Calu3 (cell line): ENCODE results near the gene IGFBP1. TPM values are rescaled to one million over a fixed set of nuclear protein-coding genes. Genes with fewer than 3 reads are reported as not detected.
"Not testable (repeated sequence)": the region's sequence is repeated elsewhere in the genome, so short reads cannot be mapped to it uniquely, and the experiment has no call there.

Source experiments
- Bru-seq: library from RNA; stranded (reverse); fragments of 400-500 nt; gene quantifications from one replicate; lab custom pipeline; 2021; lab: Mats Ljungman, UMichigan
- BruChase-seq, 2 experiments: library from RNA; stranded (reverse); fragments of 400-500 nt; gene quantifications; one replicate each; lab custom pipeline; 2021; lab: Mats Ljungman, UMichigan
- BruUV-seq: library from RNA; stranded (reverse); fragments of 400-500 nt; replicated peaks from 2 replicates; lab custom pipeline; 2021; lab: Mats Ljungman, UMichigan
- CTCF ChIA-PET: fragments of 300-600 bp; sonication (Branson Sonifier 250); formaldehyde crosslinking; loops from one replicate; lab custom pipeline; 2022; ENCODE audit warnings: antibody characterized with exemption; lab: Charles Lee
- DNase-seq: peaks from one replicate; pipeline ENCODE4 v3.0.0; 2022
- H3K27ac Mint-ChIP-seq: one replicate; pipeline ENCODE4 v1.8.0; 2022; ENCODE audit warnings: mixed read lengths; ENCODE audit not compliant: unreplicated experiment
- H3K27me3 Mint-ChIP-seq: one replicate; pipeline ENCODE4 v1.8.0; 2022; ENCODE audit warnings: mixed read lengths; ENCODE audit not compliant: unreplicated experiment
- H3K36me3 Mint-ChIP-seq: one replicate; pipeline ENCODE4 v1.8.0; 2022; ENCODE audit warnings: mild to moderate bottlenecking, moderate library complexity, mixed read lengths; ENCODE audit not compliant: insufficient read depth, unreplicated experiment
- H3K4me1 Mint-ChIP-seq: one replicate; pipeline ENCODE4 v1.8.0; 2022; ENCODE audit warnings: mild to moderate bottlenecking, low read depth, mixed read lengths; ENCODE audit not compliant: unreplicated experiment
- H3K4me3 Mint-ChIP-seq: one replicate; pipeline ENCODE4 v1.8.0; 2022; ENCODE audit warnings: mild to moderate bottlenecking, low read depth, moderate library complexity, mixed read lengths; ENCODE audit not compliant: unreplicated experiment
- H3K9me3 Mint-ChIP-seq: one replicate; pipeline ENCODE4 v1.8.0; 2022; ENCODE audit warnings: low read depth, mixed read lengths; ENCODE audit not compliant: unreplicated experiment
- CTCF ChIP-seq: fragments of 200-600 bp; IDR thresholded peaks from one replicate; pipeline ENCODE4 v1.8.0; 2022; ENCODE audit warnings: antibody characterized with exemption; ENCODE audit not compliant: unreplicated experiment
- intact Hi-C: fragments of 100-400 bp; cut with micrococcal nuclease; formaldehyde crosslinking; loops from one replicate; pipeline ENCODE4 v1.10.0; 2022; ENCODE audit not compliant: unreplicated experiment
- long read RNA-seq: library from polyadenylated mRNA; stranded (forward); transcript quantifications from one replicate; pipeline ENCODE4 v2.0.0, GENCODE V29; 2022
- total RNA-seq: library from RNA; stranded (reverse); gene quantifications from 2 replicates; pipeline ENCODE4 v1.2.3, GENCODE V29; 2022

Gene IGFBP1
- total RNA-seq (3.3 and 6.1 TPM in 2 replicates), Bru-seq, nascent RNA (percentile 43 among the genes with signal in this experiment), BruChase-seq, experiment 1, labeled RNA remaining after a 6-hour chase (percentile 60 among the genes with signal in this experiment), BruChase-seq, experiment 2, labeled RNA remaining after a 2-hour chase (percentile 48 among the genes with signal in this experiment)
- long read RNA-seq, partial matches to known transcripts: 0 of 3 reads
- long read RNA-seq, other reads (novel, unspliced or antisense): 1 of 3 reads

GRCh38 chr7:45888185-45888992, at the start of gene IGFBP1:
IGFBP1 (plus strand) TSS chr7:45888488; CDS start chr7:45888653, 165 bp downstream.
- DNase-seq: peak; percentile 68
- CTCF ChIA-PET: interaction anchor here (0.7 to 2.2 kb wide), 5 partner anchors 14 to 1265 kb away, joined by 3 to 8 read pairs (median 4); partner anchors contain the start of gene IGFBP3
- TF ChIP-seq CTCF: no peak
- H3K9me3 Mint-ChIP-seq: no peaks in the 10 kb centered on the region
- no TSS peak for BruUV-seq
- H3K36me3 Mint-ChIP-seq: peaks cover 33% of the 10 kb centered on the region
- H3K27ac Mint-ChIP-seq: peak within 1 kb of the TSS; percentile 73
- H3K27me3 Mint-ChIP-seq: no peaks in the 10 kb centered on the region
- H3K4me1 Mint-ChIP-seq: peaks cover 49% of the 10 kb centered on the region
- H3K4me3 Mint-ChIP-seq: peak within 1 kb of the TSS; percentile 90
- intact Hi-C loops: no loop called here

- H3K4me1 Mint-ChIP-seq, H3K9me3 Mint-ChIP-seq, BruUV-seq, H3K4me3 Mint-ChIP-seq, H3K36me3 Mint-ChIP-seq, DNase-seq, CTCF ChIA-PET, H3K27ac Mint-ChIP-seq, intact Hi-C loops: not testable (repeated sequence)
- H3K27me3 Mint-ChIP-seq: peaks cover 36% of the 10 kb centered on the region
Observed at GRCh38 chr7:45838852-45839251, 49.4 kb upstream of the IGFBP1 start.

- H3K4me1 Mint-ChIP-seq, H3K4me3 Mint-ChIP-seq, CTCF ChIA-PET, H3K27ac Mint-ChIP-seq, intact Hi-C loops, BruUV-seq, DNase-seq, H3K9me3 Mint-ChIP-seq, H3K36me3 Mint-ChIP-seq: not testable (repeated sequence)
- peaks cover 25% of the 10 kb centered on the region for H3K27me3 Mint-ChIP-seq
Observed at GRCh38 chr7:45841926-45842717, 46.2 kb upstream of the IGFBP1 start.

- H3K27me3 Mint-ChIP-seq, DNase-seq, H3K9me3 Mint-ChIP-seq, H3K27ac Mint-ChIP-seq, H3K4me3 Mint-ChIP-seq, BruUV-seq, H3K36me3 Mint-ChIP-seq, intact Hi-C loops, H3K4me1 Mint-ChIP-seq: not testable (repeated sequence)
- CTCF ChIA-PET: interaction anchor here (1.0 to 1.2 kb wide), 2 partner anchors 17 to 77 kb away, joined by 3 read pairs; no protein-coding TSS in a partner anchor
Observed at GRCh38 chr7:45846536-45846935, 41.8 kb upstream of the IGFBP1 start.

GRCh38 chr7:45848734-45849133, 39.6 kb upstream of the IGFBP1 start:
- H3K27ac Mint-ChIP-seq, H3K27me3 Mint-ChIP-seq, intact Hi-C loops, H3K36me3 Mint-ChIP-seq, DNase-seq, H3K9me3 Mint-ChIP-seq, H3K4me1 Mint-ChIP-seq, H3K4me3 Mint-ChIP-seq, BruUV-seq, CTCF ChIA-PET: not testable (repeated sequence)

- CTCF ChIA-PET, H3K36me3 Mint-ChIP-seq, DNase-seq, H3K4me3 Mint-ChIP-seq, intact Hi-C loops, H3K4me1 Mint-ChIP-seq, H3K9me3 Mint-ChIP-seq, BruUV-seq, H3K27me3 Mint-ChIP-seq: not testable (repeated sequence)
- peak overlapping the region; percentile 27 for H3K27ac Mint-ChIP-seq
Observed at GRCh38 chr7:45852984-45853383, 35.3 kb upstream of the IGFBP1 start.

- H3K4me1 Mint-ChIP-seq, H3K27ac Mint-ChIP-seq, CTCF ChIA-PET, H3K36me3 Mint-ChIP-seq, DNase-seq, H3K9me3 Mint-ChIP-seq, BruUV-seq, intact Hi-C loops, H3K4me3 Mint-ChIP-seq: not testable (repeated sequence)
- H3K27me3 Mint-ChIP-seq: peaks cover 15% of the 10 kb centered on the region
Observed at GRCh38 chr7:45853491-45853890, 34.8 kb upstream of the IGFBP1 start.

GRCh38 chr7:45855680-45856079, 32.6 kb upstream of the IGFBP1 start:
- H3K9me3 Mint-ChIP-seq, DNase-seq, BruUV-seq, H3K27ac Mint-ChIP-seq, H3K4me3 Mint-ChIP-seq, H3K36me3 Mint-ChIP-seq, CTCF ChIA-PET, H3K4me1 Mint-ChIP-seq: not testable (repeated sequence)
- intact Hi-C loops: loop anchor here (2.0 kb wide), 1 partner anchor 193 kb away; no protein-coding TSS in a partner anchor
- H3K27me3 Mint-ChIP-seq: peaks cover 36% of the 10 kb centered on the region
